Mucosa of stomach (tissue), 1 donor: ENCODE results near the gene COX8A.
A peak's percentile ranks its signal among the peaks of the same experiment; 100 is the strongest.

Experiments
- H3K27me3 ChIP-seq: one replicate; pipeline ENCODE4 v1.7.0; 2013; ENCODE audit warnings: mild to moderate bottlenecking, low read length; ENCODE audit not compliant: control insufficient read depth, insufficient read depth
- H3K36me3 ChIP-seq: one replicate; pipeline ENCODE4 v1.7.0; 2013; ENCODE audit warnings: low read length; ENCODE audit not compliant: control insufficient read depth, insufficient read depth
- H3K4me1 ChIP-seq: one replicate; pipeline ENCODE4 v1.7.0; 2013; ENCODE audit warnings: mild to moderate bottlenecking, low read length; ENCODE audit not compliant: control insufficient read depth, insufficient read depth
- H3K4me3 ChIP-seq: one replicate; pipeline ENCODE4 v1.7.0; 2013; ENCODE audit warnings: low read length
- H3K9ac ChIP-seq: one replicate; pipeline ENCODE4 v1.7.0; 2013; ENCODE audit warnings: mild to moderate bottlenecking, low read length, moderate library complexity
- H3K9me3 ChIP-seq: one replicate; pipeline ENCODE4 v1.7.0; 2013; ENCODE audit warnings: mild to moderate bottlenecking, low read length, moderate library complexity; ENCODE audit not compliant: control insufficient read depth
- donor health status: Pancreatic carcinoma.

Gene COX8A

GRCh38 chr11:63999349-64000025, 25.1 kb downstream of the COX8A start:
- Histone ChIP-seq H3K9ac (no peak overlapping the region), H3K4me1 (peaks cover 20% of the 10 kb centered on the region), H3K9me3 (no peaks in the 10 kb centered on the region), H3K4me3 (no peak overlapping the region), H3K27me3 (peaks cover 10% of the 10 kb centered on the region), H3K36me3 (no peaks in the 10 kb centered on the region)

DNA sequence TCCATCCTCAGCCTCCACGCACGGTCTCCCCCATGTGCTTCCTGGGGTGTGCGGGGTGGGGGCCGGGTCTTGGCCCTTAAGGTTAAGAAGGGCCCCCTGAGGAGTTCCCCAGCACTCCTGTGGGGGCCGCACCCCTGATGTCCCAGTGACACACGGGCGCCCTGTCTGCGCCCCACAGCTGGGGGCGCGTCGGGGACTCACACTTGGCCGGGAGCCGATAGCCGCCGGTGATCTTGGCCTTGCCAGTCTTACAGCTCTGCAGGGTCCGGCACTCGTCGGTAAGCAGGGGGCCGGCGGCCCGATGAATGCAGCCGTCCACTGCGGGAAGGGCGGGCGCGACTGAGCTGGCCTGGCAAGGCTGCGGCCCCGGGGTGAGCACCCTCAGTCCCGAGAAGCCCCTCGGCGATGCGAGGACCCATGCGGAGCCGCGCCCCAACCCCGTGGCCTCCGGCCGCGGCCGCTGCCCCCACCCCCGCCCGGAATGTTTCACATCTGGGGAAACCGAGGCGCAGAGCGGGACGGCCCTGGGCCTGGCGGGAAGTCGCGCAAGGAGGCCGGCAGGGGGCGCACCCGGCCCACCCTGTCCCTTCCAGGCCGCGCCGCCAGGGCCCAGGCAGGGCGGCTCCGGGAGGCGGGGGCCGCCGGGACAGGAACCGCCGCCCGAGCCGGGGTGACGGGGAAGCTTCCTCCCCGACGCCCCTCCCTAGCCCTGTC, 25.8 kb downstream of the COX8A start:
- H3K27me3 ChIP-seq, result peaks cover 10% of the 10 kb centered on the region
- no peaks in the 10 kb centered on the region for H3K36me3 ChIP-seq
- H3K4me1 ChIP-seq, result peaks cover 20% of the 10 kb centered on the region
- no peak overlapping the region for H3K4me3 ChIP-seq
- no peaks in the 10 kb centered on the region for H3K9me3 ChIP-seq
- H3K9ac ChIP-seq, result no peak overlapping the region

GRCh38 chr11:64000740-64001483, 26.5 kb downstream of the COX8A start:
- Histone ChIP-seq H3K4me1 (peaks cover 20% of the 10 kb centered on the region), H3K9ac (no peak overlapping the region), H3K27me3 (peaks cover 11% of the 10 kb centered on the region), H3K36me3 (no peaks in the 10 kb centered on the region), H3K9me3 (no peaks in the 10 kb centered on the region), H3K4me3 (no peak overlapping the region)

DNA sequence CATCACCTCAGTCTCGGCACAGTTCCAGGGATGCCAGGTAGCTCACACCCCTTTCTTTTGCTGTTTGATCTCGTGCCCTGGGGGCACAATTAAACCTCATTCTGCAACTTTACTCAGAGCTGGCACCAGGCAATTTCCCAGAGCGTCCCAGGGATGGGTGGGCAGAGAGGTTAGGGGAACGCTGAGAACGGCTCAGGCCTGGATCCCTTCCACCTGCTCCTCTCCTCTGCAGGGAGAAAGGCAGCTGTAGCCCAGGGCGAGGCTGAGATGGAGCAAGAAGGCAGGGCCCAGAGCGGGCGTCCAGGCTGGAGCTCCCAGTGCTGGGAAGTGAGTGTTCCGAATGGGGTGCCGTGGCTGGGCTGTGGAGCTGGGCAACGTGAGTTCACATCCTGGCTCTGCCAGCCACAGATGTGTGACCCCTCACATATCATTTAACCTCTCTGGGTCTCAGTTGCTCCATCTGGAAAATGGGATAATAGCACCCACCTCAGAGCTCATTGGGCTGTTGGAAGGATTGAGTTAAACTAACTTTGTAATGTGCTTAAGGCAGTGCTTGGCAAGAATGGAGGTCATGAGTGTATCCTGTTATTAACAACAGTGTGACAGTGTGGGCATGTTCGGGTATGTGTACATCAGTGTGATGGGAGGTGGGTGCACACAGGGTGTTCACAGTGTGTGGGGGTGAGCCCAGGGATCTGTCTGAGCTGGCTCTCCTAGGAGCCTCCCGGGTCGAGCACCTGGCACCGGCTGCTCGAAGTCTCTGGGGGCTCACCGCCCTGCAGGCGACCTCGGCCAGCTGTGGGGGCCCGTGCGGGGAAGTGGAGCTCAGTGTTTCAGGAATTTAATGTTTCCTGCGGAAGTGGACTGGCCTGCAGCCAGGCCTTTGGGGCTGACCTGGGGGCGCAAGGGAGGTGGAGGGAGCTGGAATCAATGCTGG, 27.3 kb downstream of the COX8A start:
- Histone ChIP-seq H3K4me3 (no peak overlapping the region), H3K4me1 (peaks cover 21% of the 10 kb centered on the region), H3K27me3 (peaks cover 20% of the 10 kb centered on the region), H3K36me3 (no peaks in the 10 kb centered on the region), H3K9me3 (no peaks in the 10 kb centered on the region), H3K9ac (no peak overlapping the region)

DNA sequence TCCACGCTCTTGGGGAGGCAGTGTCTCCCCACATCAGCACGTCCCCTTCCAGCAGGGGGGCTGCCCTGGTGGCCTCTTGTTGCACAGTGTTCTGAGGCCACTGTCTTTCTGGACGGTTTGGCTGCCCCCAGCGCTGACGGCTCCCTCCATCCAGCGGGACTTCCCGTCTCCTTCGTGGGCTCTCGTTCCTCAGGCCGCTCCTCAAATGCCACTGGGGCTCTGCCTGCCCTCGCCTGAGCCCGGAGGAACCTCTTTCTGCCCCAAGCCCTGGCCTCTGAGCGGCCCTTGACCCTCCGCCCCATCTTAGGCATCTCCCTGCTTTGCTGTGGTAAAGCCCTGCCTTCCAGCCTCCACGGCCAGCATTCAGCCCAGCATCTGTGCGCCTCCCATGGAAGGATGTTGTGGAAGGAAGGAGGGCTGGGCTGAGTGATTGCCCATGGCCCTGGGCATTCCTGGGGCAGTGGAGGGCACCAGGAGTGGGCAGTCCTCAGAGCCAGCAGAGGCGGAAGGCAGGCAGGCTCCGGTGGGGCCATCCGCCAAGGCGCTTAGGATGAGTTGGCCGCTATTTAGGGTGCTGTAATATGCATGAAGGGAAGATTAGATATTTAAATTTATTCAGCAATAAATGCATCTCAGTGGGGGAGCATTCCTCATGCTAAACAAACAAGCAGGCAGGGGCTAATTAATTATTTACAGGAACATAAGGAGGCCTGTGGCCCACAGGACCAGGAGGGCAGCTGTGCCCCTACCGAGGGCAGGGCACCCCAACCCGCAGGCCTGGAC, 29.6 kb downstream of the COX8A start:
- no peak overlapping the region for H3K4me3 ChIP-seq
- peaks cover 35% of the 10 kb centered on the region for H3K4me1 ChIP-seq
- no peak overlapping the region for H3K9ac ChIP-seq
- no peaks in the 10 kb centered on the region for H3K36me3 ChIP-seq
- H3K27me3 ChIP-seq, result peaks cover 32% of the 10 kb centered on the region
- no peaks in the 10 kb centered on the region for H3K9me3 ChIP-seq

- Histone ChIP-seq H3K4me1 (peaks cover 31% of the 10 kb centered on the region), H3K36me3 (no peaks in the 10 kb centered on the region), H3K27me3 (peaks cover 36% of the 10 kb centered on the region), H3K9ac (no peak overlapping the region), H3K9me3 (no peaks in the 10 kb centered on the region), H3K4me3 (no peak overlapping the region)
Observed at GRCh38 chr11:64004590-64004984, 30.2 kb downstream of the COX8A start.

- H3K4me3 ChIP-seq, result no peak overlapping the region
- peaks cover 21% of the 10 kb centered on the region for H3K4me1 ChIP-seq
- no peaks in the 10 kb centered on the region for H3K9me3 ChIP-seq
- H3K9ac ChIP-seq, result no peak overlapping the region
- peaks cover 30% of the 10 kb centered on the region for H3K27me3 ChIP-seq
- H3K36me3 ChIP-seq, result no peaks in the 10 kb centered on the region
Observed at GRCh38 chr11:64005691-64006090, 31.3 kb downstream of the COX8A start.

- no peak overlapping the region for H3K9ac ChIP-seq
- H3K27me3 ChIP-seq, result peaks cover 27% of the 10 kb centered on the region
- H3K9me3 ChIP-seq, result no peaks in the 10 kb centered on the region
Observed at GRCh38 chr11:64006398-64006797, 32.0 kb downstream of the COX8A start.

GRCh38 chr11:64007160-64007628, 32.8 kb downstream of the COX8A start:
- Histone ChIP-seq H3K9ac (peak overlapping the region; percentile 39), H3K27me3 (peaks cover 27% of the 10 kb centered on the region), H3K4me3 (peak overlapping the region; percentile 14), H3K9me3 (no peaks in the 10 kb centered on the region), H3K36me3 (no peaks in the 10 kb centered on the region), H3K4me1 (peaks cover 25% of the 10 kb centered on the region)

More at GRCh38 chr11:64006398-64006797, 32.0 kb downstream of the COX8A start:
- Histone ChIP-seq H3K4me3 (no peak overlapping the region), H3K4me1 (peaks cover 23% of the 10 kb centered on the region), H3K36me3 (no peaks in the 10 kb centered on the region)

DNA sequence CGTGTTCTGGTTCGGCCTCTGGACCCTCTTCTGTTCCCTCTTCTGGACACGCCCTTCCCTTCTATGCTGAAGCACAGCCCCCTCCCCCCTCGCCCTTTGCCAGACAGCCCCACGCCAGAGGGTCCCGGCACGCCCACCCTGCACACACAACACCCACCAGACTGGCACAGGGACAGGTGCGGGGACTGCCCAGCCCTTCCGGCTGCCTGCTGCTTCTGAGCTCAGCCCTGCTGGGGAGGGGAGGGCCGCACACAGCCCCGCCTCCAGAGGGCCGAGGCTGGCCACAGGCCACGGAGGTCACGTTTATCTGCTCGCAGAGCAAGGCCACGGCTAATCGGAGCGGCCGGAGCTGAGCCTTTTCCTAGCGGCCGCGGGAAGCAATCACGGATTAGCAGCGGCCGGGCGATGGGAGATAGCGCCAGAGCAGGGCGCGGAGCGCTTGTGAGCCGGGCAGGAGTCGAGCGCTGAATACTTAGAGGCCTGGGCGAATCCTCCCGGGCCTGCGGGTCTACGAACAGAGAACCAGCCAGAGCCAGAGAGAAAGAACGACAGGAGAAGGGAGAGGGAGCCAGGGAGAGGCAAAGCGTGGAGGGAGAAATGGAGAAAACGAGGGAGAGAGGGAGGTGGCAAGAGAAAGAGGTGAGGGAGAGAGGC, 33.3 kb downstream of the COX8A start:
- peak overlapping the region; percentile 14 for H3K4me3 ChIP-seq
- no peaks in the 10 kb centered on the region for H3K36me3 ChIP-seq
- peak overlapping the region; percentile 39 for H3K9ac ChIP-seq
- H3K27me3 ChIP-seq, result peaks cover 27% of the 10 kb centered on the region
- H3K9me3 ChIP-seq, result no peaks in the 10 kb centered on the region
- H3K4me1 ChIP-seq, result peaks cover 25% of the 10 kb centered on the region
